HG03025 (cell line): Measurements from ENCODE around the gene GMPS.
A peak's percentile ranks its signal among the peaks of the same experiment; 100 is the strongest.
"Not testable (repeated sequence)": the region's sequence is repeated elsewhere in the genome, so short reads cannot be mapped to it uniquely, and the experiment has no call there.

Experiments used
- ATAC-seq: cut with Tn5 transposase; IDR thresholded peaks from one replicate; pipeline ENCODE4 v1.9.1; 2021; ENCODE audit warnings: mild to moderate bottlenecking, moderate library complexity; ENCODE audit not compliant: unreplicated experiment, low FRiP score

GMPS gene

DNA sequence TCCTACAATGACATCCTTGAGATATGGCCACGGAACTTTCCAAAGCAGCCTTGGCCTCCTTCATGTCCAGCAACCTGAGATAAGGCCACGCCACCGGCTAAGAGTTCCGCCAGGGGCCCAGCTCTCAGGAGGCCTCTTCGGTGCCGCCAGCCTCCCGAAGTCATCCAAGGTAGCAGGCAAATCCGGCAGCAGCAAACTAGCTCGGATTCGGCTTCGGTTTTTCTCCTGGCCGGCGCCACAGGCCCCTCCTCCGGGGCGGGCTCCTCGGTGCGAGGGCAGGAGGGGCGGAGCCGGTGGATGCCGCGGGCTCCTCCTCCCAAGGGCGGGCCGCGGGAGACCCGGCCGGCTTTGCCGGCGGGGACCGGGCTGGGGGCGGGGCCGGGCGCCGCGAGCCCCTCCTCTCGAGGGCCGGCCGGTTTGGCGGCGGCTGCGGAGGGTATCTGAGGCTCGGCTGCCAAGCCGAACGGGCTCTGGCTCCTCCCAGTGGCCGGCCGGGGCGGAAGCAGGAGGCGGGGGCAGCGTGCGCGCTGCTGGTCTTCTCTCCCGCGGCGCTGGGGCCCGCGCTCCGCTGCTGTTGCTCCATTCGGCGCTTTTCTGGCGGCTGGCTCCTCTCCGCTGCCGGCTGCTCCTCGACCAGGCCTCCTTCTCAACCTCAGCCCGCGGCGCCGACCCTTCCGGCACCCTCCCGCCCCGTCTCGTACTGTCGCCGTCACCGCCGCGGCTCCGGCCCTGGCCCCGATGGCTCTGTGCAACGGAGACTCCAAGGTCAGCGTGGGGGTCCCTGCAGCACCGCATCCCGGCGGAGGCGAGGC is at the start of gene GMPS:
GMPS (plus strand) TSS at position 518 of the 812 bp plus-strand sequence; CDS start at position 739, 221 bp downstream.
- peak; percentile 88 for ATAC-seq

DNA sequence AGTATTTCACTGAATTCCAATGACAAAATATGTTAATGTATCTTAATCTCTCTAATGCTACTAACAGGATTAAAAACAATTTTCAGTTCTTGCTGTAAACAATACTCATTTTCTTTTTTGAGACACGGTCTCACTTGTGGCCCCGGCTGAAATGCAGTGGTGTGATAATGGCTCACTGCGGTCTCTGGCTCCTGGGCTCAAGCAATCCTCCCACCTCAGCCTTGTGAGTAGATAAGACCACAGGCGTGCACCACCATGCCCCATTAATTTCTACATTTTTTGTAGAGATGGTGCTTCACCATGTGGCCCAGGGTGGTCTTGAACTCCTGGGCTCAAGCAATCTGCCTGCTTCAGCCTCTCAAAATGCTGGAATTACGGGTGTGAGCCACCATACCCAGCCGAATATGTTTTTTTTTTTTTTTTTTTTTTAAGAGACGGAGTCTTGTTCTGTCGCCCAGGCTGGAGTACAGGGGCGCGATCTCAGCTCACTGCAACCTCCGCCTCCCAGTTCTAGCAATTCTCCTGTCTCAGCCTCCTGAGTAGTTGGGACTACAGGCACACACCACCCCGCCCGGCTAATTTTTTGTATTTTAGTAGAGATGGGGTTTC is 41.9 kb upstream of the GMPS start:
- ATAC-seq = not testable (repeated sequence)

DNA sequence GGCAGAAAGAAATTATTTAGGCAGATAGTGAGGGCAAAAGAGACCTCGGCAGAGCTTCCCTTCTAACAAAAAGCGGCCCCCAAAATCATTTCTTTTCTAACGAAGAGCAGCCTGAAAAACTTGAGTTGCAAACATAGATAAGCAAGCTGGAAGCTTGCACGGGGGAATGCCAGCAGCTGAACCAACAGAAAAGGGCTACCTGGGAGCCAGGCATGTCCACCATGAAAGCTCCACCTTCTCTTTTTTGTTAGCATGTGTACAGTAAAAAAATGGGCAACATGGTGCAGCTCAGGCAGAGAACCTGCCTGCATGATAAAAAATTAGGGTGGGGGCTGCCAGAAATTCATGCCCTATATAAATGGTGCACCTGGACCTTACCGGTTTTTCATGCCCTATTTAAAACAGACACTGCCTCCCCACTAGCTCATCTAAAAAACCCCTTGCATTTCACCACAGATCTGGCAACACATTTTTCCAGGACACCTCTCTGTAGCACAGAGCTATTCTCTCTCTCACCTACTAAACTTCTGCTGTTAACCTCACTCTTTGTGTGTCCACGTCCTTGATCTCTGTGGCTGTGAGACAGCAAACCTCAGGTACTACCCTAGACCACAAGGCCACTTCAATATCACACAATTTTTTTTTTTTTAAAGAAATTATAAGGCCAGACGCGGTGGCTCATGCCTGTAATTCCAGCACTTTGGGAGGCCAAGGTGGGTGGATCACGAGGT is 34.9 kb upstream of the GMPS start:
- no peak for ATAC-seq

DNA sequence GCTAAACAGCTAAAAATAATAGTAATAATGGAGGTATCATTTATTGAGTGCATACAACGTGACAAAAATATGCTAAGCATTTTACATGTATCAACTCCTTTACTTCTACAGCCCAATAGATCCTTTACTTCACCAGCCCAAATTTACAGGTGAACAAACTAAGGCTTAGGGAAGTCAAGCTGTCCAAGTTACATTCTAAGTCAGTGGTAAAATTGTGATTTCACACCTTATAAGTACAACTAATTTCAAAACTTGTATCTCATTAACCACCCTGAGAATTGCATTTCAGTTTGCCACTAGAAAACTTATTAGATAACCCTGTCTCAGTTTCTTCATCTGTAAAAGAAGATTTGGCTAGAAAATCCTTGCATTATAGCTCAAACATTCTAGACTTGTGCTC is 26.9 kb upstream of the GMPS start:
- no peak for ATAC-seq

DNA sequence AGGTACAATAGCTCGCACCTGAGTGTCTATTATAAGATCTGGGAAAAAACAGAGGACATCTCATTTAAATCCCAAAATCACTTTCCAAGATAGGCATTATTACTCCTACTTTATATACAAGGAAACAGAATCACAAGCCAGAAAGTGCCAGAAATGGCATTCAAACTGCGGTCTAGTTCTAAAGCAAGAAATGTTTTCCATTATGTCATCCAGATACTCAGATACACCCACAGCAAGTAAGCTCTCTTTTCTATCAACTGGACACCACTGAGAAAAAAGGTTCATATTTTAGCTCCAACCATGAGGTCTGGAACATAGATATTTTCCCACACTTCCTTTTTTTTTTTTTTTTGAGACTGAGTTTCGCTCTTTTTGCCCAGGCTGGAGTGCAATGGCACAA is 24.3 kb upstream of the GMPS start:
- no peak for ATAC-seq

DNA sequence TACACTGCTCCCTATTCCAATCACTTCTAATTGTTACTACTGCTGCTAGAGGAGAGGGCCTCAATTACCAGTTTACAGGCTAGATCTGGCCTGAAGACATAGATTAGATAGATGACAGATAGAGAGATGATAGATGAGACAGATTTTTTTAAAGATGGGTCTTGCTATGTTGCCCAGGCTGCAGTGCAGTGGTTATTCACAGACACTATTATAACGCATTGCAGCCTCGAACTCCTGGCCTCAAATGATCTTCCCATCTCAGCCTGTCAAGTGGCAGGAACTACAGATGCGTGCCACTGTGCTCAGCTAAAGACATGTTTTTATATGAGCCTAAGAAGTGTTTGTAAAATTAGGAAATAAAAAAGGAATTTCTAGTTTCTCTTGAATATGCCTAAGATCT is 22.5 kb upstream of the GMPS start:
- ATAC-seq = no peak

DNA sequence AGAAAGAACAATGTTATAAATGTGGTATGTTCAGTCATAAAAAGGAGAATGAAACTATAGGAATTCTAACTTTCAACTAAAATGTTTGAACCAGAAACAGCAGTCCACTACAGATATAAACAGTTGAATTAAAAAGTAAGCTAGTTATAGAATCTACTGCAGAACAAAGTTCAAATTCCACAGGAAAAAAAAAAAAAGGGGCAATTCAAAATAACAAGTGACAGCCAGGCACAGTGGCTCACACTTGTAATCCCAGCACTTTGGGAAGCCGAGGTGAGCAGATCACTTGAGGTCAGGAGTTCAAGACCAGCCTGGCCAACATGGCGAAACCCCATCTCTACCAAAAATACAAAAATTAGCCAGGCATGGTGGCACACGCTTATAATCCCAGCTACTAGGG is 21.0 kb upstream of the GMPS start:
- ATAC-seq = not testable (repeated sequence)

DNA sequence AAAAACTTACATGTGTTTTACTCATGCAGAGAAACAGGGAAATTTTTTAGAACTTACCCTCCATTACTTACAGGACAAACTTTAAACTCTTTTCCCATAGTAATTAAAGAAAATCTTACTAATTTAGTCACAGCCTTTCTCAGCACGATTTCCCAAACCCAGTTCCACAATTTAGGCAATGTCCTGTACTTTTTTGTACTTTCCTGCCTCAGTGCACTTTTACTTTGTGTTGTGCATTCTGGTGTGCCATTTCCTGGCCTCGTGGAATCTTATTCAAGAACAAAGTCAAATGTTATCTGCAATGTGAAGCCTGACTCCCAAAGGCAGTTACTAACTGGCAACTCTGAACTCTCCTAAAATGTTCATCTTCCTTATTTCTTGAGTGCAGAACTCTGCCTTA is 18.1 kb upstream of the GMPS start:
- ATAC-seq = no peak

DNA sequence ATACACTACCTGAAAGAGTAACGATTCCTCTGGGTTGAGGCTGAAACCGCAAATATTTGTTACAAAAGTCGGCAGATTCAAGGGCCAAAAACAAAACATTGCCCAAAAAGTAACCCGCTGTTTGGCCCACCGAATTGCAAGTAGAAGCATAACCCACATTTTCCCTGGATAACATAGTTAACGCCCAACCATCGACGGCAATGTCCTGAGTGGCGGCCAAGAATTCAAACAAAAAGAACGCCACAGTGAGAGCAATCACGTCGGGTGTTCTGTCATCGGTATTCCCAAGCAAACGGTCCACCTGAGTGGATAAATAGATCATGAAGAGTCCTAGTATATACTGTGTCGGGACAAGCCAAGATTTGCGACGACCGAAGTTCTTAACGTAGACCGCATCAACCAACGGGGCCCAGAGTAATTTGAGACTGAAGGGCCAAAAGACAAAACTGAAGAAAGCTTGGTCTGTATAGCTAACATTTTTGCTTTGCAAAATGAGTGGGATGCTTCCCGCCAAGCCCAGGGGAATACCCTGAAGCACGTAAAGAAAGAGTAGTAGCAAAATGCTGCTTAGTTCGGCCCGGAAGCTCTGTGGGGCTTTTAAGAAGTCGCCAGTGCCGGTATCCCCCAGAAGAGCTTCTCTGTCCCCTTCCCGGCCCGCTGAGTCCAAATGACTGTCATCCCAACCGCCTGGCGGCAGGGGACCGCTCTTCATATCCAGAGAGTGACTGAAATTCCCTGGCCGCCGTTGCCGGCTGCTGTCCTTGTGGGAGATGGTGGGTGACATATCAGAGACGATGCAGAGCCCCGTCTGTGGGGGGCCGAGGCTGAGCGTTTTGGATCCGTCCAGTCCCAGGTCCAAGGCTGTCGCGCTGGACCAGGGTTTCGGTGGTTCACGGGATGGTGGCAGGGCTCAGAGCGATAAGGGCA is 17.0 kb upstream of the GMPS start:
- ATAC-seq = peak; percentile 6

DNA sequence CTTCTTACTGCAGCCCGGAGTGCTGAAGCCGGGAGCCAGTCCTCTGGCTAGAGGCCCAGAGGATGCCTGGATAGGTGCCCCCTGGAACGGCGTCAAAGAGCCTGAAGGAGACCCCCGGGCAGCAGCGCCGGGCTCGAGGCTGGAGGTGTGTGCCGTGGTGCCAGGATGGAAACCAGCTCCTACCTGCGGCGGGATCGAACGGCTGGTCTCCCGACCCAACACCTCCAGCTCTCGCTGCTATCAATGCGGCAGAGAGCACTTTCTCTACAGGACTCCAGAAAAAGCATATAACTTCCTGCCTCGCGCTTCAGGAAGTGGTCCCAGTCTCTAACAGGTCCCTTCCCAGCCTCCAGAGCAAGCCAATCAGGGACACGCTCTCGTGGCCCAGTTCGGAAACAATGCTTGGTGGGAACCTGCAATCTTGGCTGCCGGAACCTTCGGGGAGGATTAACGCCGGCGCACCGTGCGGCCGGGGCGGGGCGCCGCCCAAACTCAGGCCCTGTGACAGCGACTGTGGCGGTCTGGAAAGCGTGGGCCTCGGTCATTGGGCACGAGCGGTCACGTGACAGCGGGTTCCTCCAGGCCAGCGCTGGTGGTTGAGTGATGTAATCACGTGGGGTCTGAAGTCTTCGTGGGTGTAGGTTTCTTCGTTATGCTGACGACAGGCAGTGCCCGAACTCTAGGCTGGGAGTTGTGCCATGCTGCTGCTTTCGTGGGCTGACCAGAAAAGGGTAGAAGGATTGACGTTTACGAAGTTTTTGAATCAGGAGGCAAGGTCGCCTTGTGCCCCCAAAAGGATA is 16.1 kb upstream of the GMPS start, which contains the start of gene SLC33A1:
SLC33A1 (minus strand) TSS at position 287 of the 800 bp plus-strand sequence. CDS start 430 bp downstream, outside the sequence.
- peak; percentile 96 for ATAC-seq

DNA sequence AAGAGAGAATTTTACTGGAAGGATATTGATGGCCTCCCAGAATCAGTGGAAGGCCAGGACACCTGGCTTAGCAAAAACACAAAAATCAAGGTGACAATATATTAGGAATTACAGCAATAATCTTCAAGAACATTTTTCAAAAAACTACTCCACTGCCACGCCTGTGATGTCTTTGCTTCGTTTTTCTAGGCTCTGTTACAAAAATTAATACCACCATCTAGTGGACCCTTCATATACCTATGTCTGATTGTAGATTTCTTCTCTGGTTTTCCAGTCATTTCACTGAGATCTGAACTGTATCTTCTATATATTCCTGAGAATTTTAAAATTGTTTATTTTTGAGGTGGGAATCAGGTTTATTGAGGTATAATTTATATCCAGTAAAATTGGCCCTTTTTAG is 10.6 kb upstream of the GMPS start:
- no peak for ATAC-seq

DNA sequence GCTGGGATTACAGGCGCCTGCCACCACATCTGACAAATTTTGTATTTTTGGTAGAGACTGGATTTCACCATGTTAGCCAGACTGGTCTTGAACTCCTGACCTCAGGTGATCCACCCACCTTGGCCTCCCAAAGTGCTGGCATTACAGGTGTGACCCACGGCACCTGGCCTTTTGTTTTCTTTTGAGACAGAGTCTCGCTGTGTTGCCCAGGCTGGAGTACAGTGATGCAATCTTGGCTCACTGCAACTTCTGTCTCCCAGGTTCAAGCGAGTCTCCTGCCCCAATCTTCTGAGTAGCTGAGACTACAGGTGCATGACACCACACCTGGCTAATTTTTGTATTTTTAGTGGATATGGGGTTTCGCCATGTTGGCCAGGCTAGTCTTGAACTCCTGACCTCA is 10.0 kb upstream of the GMPS start:
- ATAC-seq = not testable (repeated sequence)

DNA sequence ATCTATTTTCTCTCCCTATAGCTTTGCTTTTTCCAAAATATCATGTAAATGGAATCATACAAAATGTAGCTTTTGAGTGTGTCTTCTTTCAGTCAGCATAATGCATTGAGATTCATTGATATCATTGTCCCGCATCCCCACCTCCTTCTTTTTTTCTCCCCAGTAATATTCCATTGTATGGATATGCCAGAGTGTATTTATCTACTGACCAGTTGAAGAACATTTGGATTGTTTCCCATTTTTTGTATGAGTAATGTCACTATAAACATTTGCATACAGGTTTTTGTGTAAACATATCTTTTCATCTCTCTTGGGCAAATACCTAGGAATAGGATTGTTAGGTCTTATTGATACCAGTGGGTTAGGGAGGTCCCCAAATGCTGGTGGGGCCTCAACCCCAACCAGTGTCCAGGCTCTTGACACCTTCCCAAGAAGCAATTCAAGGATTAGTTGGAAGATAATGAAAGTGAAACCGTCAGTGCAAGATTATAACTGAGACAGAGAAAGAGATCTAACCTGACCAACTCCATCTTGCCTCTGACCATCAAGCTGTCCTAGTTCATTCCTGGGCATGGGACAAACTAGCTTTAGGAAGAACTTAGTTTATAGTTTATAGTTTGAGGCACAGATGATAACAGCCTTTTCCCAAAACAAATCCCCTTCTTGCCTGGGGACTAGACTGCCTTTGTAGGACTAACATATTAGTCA is 8.8 kb upstream of the GMPS start:
- ATAC-seq = no peak

DNA sequence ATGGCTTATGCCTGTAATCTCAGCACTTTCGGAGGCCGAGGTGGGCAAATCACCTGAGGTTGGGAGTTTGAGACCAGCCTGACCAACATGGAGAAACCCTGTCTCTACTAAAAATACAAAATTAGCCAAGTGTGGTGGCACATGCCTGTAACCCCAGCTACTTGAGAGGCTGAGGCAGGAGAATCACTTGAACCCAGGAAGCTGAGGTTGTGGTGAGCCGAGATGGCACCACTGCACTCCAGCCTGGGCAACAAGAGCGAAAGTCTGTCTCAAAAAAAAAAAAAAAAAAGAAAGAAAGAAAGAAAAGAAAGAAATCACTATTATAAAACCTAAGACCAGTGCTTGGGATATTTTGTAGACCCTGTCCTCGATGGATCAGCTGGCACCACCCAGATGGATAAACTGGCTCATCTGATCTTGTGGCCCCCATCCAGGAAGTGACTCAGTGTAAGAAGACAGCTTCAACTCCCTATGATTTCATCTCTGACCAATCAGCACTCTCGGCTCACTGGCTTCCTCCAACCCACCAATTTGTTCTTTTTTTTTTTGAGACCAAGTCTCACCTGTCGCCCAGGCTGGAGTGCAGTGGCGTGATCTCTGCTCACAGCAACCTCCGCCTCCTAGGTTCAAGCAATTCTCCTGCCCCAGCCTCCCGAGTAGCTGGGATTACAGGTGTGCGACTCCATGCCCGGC is 8.0 kb upstream of the GMPS start:
- not testable (repeated sequence) for ATAC-seq

DNA sequence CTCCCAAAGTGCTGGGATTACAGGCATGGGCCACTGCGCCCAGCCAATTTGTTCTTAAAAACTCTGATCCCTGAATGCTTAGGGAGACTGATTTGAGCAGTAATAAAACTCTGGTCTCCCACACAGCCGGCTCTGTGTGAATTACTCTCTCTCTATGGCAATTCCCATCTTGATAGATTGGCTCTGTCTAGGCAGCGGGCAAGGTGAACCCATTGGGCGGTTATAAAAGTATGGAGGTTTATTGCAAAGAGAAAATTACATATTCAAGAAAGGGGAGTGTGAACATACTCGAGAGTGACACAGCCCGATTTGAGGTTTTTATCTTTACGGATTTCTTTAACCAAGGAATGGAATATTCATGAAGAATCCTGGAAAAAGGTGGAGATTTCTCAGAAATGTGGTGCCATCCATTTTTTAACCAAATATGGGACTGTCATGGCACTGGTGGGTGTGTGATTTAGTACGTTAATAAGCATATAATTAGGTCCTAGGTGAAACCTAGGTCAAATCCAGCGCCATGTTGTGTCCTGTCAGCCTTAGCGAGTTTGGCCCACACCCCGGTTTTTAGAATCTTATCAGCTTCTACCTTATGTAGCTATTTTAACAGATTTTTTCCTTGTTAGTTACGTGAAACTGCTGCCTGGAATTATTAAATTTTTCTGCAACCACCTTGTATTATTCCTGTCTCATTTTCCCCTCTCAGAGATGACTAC is 7.2 kb upstream of the GMPS start:
- ATAC-seq = no peak

DNA sequence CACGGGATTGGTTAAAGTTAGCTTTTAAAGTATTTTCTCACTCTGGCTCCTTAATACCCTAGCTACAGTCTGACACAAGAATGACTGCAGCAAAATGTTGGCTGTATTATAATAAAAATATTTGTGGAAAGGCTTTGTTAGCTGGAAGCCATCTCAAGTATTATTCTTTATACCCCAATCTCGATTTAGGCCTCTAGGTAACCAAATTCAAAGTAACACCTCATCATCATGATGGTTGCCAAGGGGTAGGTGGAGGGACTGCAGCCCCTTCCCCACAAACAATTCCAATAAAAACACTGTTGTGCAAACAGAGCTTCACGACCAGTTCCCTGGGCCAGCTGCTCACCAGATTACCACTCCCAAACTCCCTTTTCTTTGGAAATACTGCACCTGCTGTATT is 759 bp upstream of the GMPS start:
- ATAC-seq = no peak

DNA sequence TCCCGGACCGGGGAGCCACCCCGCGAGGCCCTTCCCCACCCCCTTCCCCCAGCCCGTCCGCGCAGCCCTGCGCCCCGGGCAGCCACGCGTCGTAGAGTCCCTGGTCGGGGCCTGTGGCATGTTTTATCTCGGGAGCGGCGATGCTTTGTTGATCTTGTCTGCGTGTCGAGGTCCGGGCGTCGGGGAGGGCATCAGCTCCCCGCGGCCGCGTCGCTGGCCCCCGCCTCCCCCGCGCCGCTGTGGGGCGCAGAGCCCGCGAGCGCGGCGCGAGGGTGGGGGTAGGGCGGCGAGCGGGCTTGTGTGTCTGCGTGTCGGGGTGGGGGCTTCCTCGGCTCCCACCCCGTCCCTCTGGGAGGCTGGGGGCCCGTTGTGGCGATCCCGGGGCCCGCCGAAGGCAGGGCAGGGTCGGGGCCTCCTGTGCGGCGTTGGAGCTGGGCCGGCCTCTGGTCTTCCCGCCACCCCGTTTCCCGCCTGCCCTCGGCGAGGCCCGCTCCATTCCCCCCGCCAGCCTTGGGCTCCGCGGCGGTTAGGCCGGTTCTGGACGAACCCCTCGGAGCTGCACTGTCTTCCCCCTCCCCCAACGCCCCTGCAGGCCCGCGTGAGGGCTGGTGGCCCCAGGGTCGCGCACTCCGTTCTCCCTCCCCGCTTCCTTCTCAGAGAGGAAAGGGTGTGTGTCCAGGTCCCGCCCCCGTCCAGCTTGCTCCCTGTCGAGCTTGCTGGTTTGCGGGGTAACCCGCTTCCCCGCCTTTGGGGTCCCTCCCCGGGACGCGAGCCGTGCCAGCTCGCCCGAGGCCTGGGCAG is 695 bp downstream of the GMPS start:
- peak; percentile 33 for ATAC-seq
